HEK293 (cell line): ENCODE data around the gene ERBB4.

ENCODE experiments used
- CTCF ChIA-PET: fragments of 350-600 bp; formaldehyde crosslinking; extraction: SDS; loops from one replicate; lab custom pipeline; 2021; ENCODE audit warnings: antibody characterized with exemption; lab: Yijun Ruan, JAX
- POLR2A ChIA-PET: fragments of 300-600 bp; formaldehyde crosslinking; extraction: SDS; loops from one replicate; lab custom pipeline; 2020; ENCODE audit warnings: antibody characterized with exemption, inconsistent platforms; lab: Yijun Ruan, JAX
- H3K27ac ChIP-seq: fragments of 200-500 bp; sonication (Bioruptor generic); 2 replicates; pipeline ENCODE4 v1.5.1; 2014; ENCODE audit warnings: low read depth, low read length, control low read depth, inconsistent platforms; ENCODE audit errors: extremely low read depth
- H3K36me3 ChIP-seq, 2 experiments: fragments of 200-500 bp in 1 of 2; sonication (Bioruptor generic) in 1 of 2; 1 replicate in 1 of 2; 2 replicates in 1 of 2; pipeline ENCODE4 v1.5.1; 2014 to 2017; ENCODE audit warnings: inconsistent platforms in 2 of 2, low read length in 2 of 2; ENCODE audit not compliant: control insufficient read depth in 2 of 2, insufficient read depth in 1 of 2
- H3K4me1 ChIP-seq: fragments of 200-500 bp; sonication (Bioruptor generic); 2 replicates; pipeline ENCODE4 v1.5.1; 2014; ENCODE audit warnings: mild to moderate bottlenecking, low read length, inconsistent platforms; ENCODE audit not compliant: control insufficient read depth, insufficient read depth
- H3K4me3 ChIP-seq: 2 replicates; pipeline ENCODE4 v1.5.1; 2011; ENCODE audit warnings: low read depth, mild to moderate bottlenecking, control low read depth, low read length, moderate library complexity
- H3K9me3 ChIP-seq: fragments of 200-500 bp; sonication (Bioruptor generic); 2 replicates; pipeline ENCODE4 v1.5.1; 2014; ENCODE audit warnings: low read depth, low read length, inconsistent platforms; ENCODE audit not compliant: control insufficient read depth, insufficient read depth
- CTCF ChIP-seq: fragments of 450-650 bp; formaldehyde crosslinking; IDR thresholded peaks from 2 replicates; pipeline ENCODE4 v1.5.1; 2016; ENCODE audit warnings: missing biosample characterization, missing genetic modification characterization
- EGR2 ChIP-seq: fragments of 450-650 bp; formaldehyde crosslinking; IDR thresholded peaks from 2 replicates; pipeline ENCODE4 v1.5.1; 2016; ENCODE audit warnings: low read depth, missing biosample characterization, missing genetic modification characterization
- FEZF1 ChIP-seq: fragments of 450-650 bp; formaldehyde crosslinking; IDR thresholded peaks from 2 replicates; pipeline ENCODE4 v1.5.1; 2016; ENCODE audit warnings: missing biosample characterization, missing genetic modification characterization
- GLIS1 ChIP-seq: fragments of 450-650 bp; formaldehyde crosslinking; IDR thresholded peaks from 2 replicates; pipeline ENCODE4 v1.5.1; 2016; ENCODE audit warnings: missing biosample characterization, missing genetic modification characterization
- HOXA7 ChIP-seq: sonication (generic); formaldehyde crosslinking; IDR thresholded peaks from 2 replicates; pipeline ENCODE4 v1.8.1; 2022; ENCODE audit warnings: missing genetic modification reagents, borderline replicate concordance
- PRDM1 ChIP-seq: fragments of 450-650 bp; formaldehyde crosslinking; IDR thresholded peaks from 2 replicates; pipeline ENCODE4; 2016; ENCODE audit warnings: missing biosample characterization, missing genetic modification characterization
- TRIM28 ChIP-seq: IDR thresholded peaks from 2 replicates; pipeline ENCODE4 v1.6.1; 2011; ENCODE audit warnings: low read length, control low read depth, borderline replicate concordance
- YY1 ChIP-seq: fragments of 450-650 bp; formaldehyde crosslinking; IDR thresholded peaks from 2 replicates; pipeline ENCODE4 v1.5.1; 2018; ENCODE audit warnings: missing biosample characterization, missing genetic modification characterization
- ZBTB21 ChIP-seq: fragments of 450-650 bp; formaldehyde crosslinking; IDR thresholded peaks from 2 replicates; pipeline ENCODE4 v1.5.1; 2017; ENCODE audit warnings: missing biosample characterization, missing genetic modification characterization
- ZNF132 ChIP-seq: fragments of 450-650 bp; formaldehyde crosslinking; IDR thresholded peaks from 2 replicates; pipeline ENCODE4 v1.5.1; 2017; ENCODE audit warnings: missing biosample characterization, missing genetic modification characterization, borderline replicate concordance
- ZNF169 ChIP-seq: fragments of 450-650 bp; formaldehyde crosslinking; IDR thresholded peaks from 2 replicates; pipeline ENCODE4 v1.5.1; 2016; ENCODE audit warnings: missing biosample characterization, missing genetic modification characterization
- ZNF174 ChIP-seq: fragments of 450-650 bp; formaldehyde crosslinking; IDR thresholded peaks from 2 replicates; pipeline ENCODE4 v1.5.0; 2017; ENCODE audit warnings: missing biosample characterization, mild to moderate bottlenecking, missing genetic modification characterization
- ZNF19 ChIP-seq: fragments of 450-650 bp; formaldehyde crosslinking; IDR thresholded peaks from 2 replicates; pipeline ENCODE4; 2016; ENCODE audit warnings: missing biosample characterization, missing genetic modification characterization, low read depth
- ZNF223 ChIP-seq: fragments of 450-650 bp; formaldehyde crosslinking; IDR thresholded peaks from 2 replicates; pipeline ENCODE4 v1.5.1; 2016; ENCODE audit warnings: missing biosample characterization, missing genetic modification characterization
- ZNF266 ChIP-seq: fragments of 450-650 bp; formaldehyde crosslinking; IDR thresholded peaks from 2 replicates; pipeline ENCODE4 v1.5.1; 2016; ENCODE audit warnings: missing biosample characterization, missing genetic modification characterization, low read depth
- ZNF274 ChIP-seq, 2 experiments: fragments of 200-500 bp in 1 of 2; fragments of 450-650 bp in 1 of 2; sonication (Bioruptor generic) in 1 of 2; formaldehyde crosslinking in 1 of 2; IDR thresholded peaks; 2 replicates each; pipeline versions ENCODE4 v1.5.1 to v1.6.1; 2014 to 2016; ENCODE audit warnings: borderline replicate concordance in 1 of 2, inconsistent platforms in 1 of 2, low read length in 1 of 2, missing biosample characterization in 1 of 2, missing genetic modification characterization in 1 of 2
- ZNF513 ChIP-seq: fragments of 450-650 bp; IDR thresholded peaks from 2 replicates; pipeline ENCODE4 v1.5.1; 2018; ENCODE audit warnings: missing biosample characterization, missing genetic modification characterization
- ZNF544 ChIP-seq: fragments of 450-650 bp; formaldehyde crosslinking; IDR thresholded peaks from 2 replicates; pipeline ENCODE4 v1.5.0; 2017; ENCODE audit warnings: missing biosample characterization, missing genetic modification characterization
- ZNF561 ChIP-seq: fragments of 450-650 bp; IDR thresholded peaks from 2 replicates; pipeline ENCODE4 v1.5.1; 2018; ENCODE audit warnings: missing biosample characterization, missing genetic modification characterization, borderline replicate concordance
- ZNF580 ChIP-seq: fragments of 450-650 bp; formaldehyde crosslinking; IDR thresholded peaks from 2 replicates; pipeline ENCODE4 v1.5.1; 2016; ENCODE audit warnings: missing biosample characterization, missing genetic modification characterization
- ZNF658 ChIP-seq: fragments of 450-650 bp; formaldehyde crosslinking; IDR thresholded peaks from 2 replicates; pipeline ENCODE4; 2016; ENCODE audit warnings: missing biosample characterization, missing genetic modification characterization
- ZNF704 ChIP-seq: fragments of 450-650 bp; formaldehyde crosslinking; IDR thresholded peaks from 2 replicates; pipeline ENCODE4 v1.5.1; 2016; ENCODE audit warnings: missing biosample characterization, missing genetic modification characterization
- ZNF785 ChIP-seq: fragments of 450-650 bp; formaldehyde crosslinking; IDR thresholded peaks from 2 replicates; pipeline ENCODE4 v1.5.1; 2016; ENCODE audit warnings: missing biosample characterization, missing genetic modification characterization
- ZNF837 ChIP-seq: fragments of 450-650 bp; formaldehyde crosslinking; IDR thresholded peaks from 2 replicates; pipeline ENCODE4 v1.5.1; 2016; ENCODE audit warnings: missing biosample characterization, missing genetic modification characterization
- ZXDB ChIP-seq: fragments of 450-650 bp; formaldehyde crosslinking; IDR thresholded peaks from 2 replicates; pipeline ENCODE4 v1.5.1; 2016; ENCODE audit warnings: missing biosample characterization, missing genetic modification characterization

Gene ERBB4

GRCh38 chr2:212547716-212548454, 9.3 kb upstream of the ERBB4 start:
- Histone ChIP-seq H3K4me1 (peaks cover 3% of the 10 kb centered on the region), H3K9me3 (no peaks in the 10 kb centered on the region), H3K36me3 (no peaks in the 10 kb centered on the region), H3K4me3 (no peak overlapping the region), H3K27ac (no peak overlapping the region)
- POLR2A ChIA-PET, result no interaction called here
- CTCF ChIA-PET, result interaction anchor here (0.6 to 1.2 kb wide), 4 partner anchors 52 to 660 kb away, joined by 3 to 4 read pairs (median 4); no protein-coding TSS in a partner anchor
- TF ChIP-seq ZNF274 (IDR thresholded peaks at IDR 0.05; ENCODE audit: low read length) (no peak), ZNF274 (tag by site-specific recombination; IDR thresholded peaks at IDR 0.05; ENCODE audit: borderline replicate concordance) (no peak), HOXA7 (CRISPR knock-in tag) (no peak), ZNF266 (tag by site-specific recombination) (no peak), FEZF1 (tag by site-specific recombination) (no peak), ZNF223 (tag by site-specific recombination) (no peak), ZNF580 (tag by site-specific recombination) (no peak), ZNF19 (tag by site-specific recombination) (no peak)

- no peak overlapping the region for H3K4me3 ChIP-seq
- no peaks in the 10 kb centered on the region for H3K9me3 ChIP-seq
- TF ChIP-seq ZNF132 (tag by site-specific recombination), result no peak
- TF ChIP-seq ZNF174 (tag by site-specific recombination), result no peak
- TF ChIP-seq ZXDB (tag by site-specific recombination), result no peak
- TF ChIP-seq CTCF (tag by site-specific recombination), result no peak
- TF ChIP-seq ZNF785 (tag by site-specific recombination), result no peak
- TF ChIP-seq ZNF704, result no peak
- no peak for TF ChIP-seq ZNF513 (tag by site-specific recombination)
- TF ChIP-seq HOXA7 (CRISPR knock-in tag), result no peak
- TF ChIP-seq EGR2, result no peak
- TF ChIP-seq ZNF837 (tag by site-specific recombination), result no peak
- no peak for TF ChIP-seq ZNF658 (tag by site-specific recombination)
- no peak for TF ChIP-seq ZNF169
- no peak for TF ChIP-seq GLIS1
- no peak for TF ChIP-seq ZNF544 (tag by site-specific recombination)
- no peak for TF ChIP-seq TRIM28
- TF ChIP-seq PRDM1, result no peak
- no peak for TF ChIP-seq ZNF561 (tag by site-specific recombination)
- TF ChIP-seq ZNF274 (IDR thresholded peaks at IDR 0.05; ENCODE audit: low read length), result no peak
- TF ChIP-seq ZNF274 (tag by site-specific recombination; IDR thresholded peaks at IDR 0.05; ENCODE audit: borderline replicate concordance), result no peak
- no peak for TF ChIP-seq ZBTB21 (tag by site-specific recombination)
- TF ChIP-seq YY1, result no peak
- H3K27ac ChIP-seq, result no peak overlapping the region
- ChIA-PET CTCF (no interaction called here), POLR2A (no interaction called here)
- H3K36me3 ChIP-seq, result no peaks in the 10 kb centered on the region
- H3K4me1 ChIP-seq, result peaks cover 3% of the 10 kb centered on the region
These were observed 8.1 kb upstream of the ERBB4 start for GRCh38 chr2:212546669-212547068.
